ENCODE measurements around the gene MRPL55.

- TF ChIP-seq EP300 (IDR thresholded peaks at IDR 0.05) (no peak), CTCF (IDR thresholded peaks at IDR 0.05) (no peak)
Measured at GRCh38 chr1:228104526-228105269, 4.4 kb downstream of the MRPL55 start.

Measured in suprapubic skin (tissue), 3 donors.